ENCODE data around the gene MLPH. TPM values are rescaled to one million over a fixed set of nuclear protein-coding genes. Genes with fewer than 3 reads are reported as not detected.

The MLPH gene
- total RNA-seq, 1 donor from 2014 or later: 15.7 TPM

DNA sequence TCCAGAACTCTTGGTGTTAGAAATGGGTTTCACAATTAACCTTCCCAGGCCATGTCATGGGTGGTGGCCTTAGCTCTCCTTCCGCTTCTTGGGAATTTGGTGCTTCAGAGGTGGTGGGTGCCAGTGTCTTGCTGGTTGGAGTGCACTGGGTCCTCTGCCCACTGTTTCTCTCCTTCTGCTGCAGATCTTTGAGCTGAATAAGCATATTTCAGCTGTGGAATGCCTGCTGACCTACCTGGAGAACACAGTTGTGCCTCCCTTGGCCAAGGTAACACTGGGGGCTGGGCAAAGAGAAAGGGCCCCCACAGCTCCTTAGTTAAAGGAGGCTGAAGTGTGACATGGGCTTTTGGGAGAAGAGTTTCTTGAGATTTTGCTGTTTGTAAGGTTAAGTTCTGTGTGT lies 47.3 kb downstream of the MLPH start:
- no peak for DNase-seq (ENCODE audit: low spot score)
- intact Hi-C loops (cut with DNase I): no loop called here

DNA sequence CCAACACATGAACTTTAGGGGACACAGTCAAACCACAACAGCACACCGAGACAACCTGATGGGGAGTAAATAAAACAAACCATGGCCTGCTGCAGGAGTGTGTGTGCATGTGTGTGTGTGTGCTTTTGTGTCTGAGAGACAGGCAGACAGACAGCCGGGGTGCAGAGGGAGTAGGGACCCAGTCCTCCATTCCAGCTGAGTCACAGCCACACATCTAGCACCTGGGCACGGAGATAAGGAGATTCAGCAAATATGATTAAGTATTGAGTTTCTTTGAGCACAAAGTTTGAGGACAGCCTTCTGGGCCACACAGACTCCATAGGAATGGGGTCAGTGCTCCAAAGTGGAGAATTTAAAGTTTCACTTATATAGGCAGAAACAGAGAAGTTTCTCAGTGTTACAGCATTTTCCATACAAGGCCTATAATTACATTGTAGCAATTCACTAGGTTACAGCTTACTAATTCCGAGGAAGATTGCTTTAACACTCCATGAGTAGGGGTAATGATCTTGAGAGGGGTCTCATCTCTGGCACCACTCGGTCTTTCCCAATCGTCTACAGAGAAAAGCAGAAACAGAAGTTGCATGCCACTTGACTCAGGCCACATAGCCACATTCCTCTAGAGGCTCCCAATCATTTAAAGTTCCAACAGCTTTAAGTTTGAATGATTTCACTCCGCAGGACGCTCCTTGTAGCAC lies 48.5 kb downstream of the MLPH start:
- intact Hi-C loops (cut with DNase I): no loop called here
- DNase-seq (ENCODE audit: low spot score): no peak

DNA sequence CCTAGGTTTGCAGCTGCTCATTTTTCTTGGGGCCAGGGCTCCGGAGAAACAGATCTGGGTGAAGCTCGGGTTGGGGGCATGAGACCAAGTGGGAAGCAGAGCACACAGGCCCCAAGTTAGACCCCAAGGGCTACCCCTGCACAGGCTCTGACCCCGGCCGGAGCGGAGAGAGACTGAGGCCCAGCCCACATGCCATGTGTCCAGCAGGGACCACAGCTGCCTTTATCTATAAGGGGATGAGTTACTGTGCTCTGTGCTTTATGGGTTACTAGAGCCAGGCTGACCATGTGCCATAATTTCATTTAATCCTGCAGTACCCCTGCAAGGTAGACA lies 49.0 kb downstream of the MLPH start:
- intact Hi-C loops (cut with DNase I): no loop called here
- DNase-seq (ENCODE audit: low spot score): no peak

DNA sequence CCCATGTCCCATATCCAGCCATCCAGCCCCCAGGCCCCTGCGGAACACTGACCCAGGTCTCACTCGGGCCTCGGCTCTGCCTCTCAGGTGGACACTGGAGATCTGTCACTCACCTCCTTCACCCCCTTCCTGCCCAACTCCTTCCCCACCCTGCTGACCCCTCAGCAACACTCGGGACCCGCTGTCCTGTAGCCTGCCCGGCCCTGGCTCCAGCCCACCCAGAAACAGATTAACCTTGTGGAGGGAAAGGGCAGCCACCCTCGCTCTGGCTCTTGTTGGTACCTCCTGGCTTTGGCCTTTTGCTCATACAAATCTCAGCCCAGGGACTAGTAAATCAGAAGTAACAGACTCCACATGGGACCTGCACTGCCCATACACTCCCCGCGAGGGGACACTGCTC lies 49.6 kb downstream of the MLPH start:
- intact Hi-C loops (cut with DNase I): no loop called here
- DNase-seq (ENCODE audit: low spot score): no peak

DNA sequence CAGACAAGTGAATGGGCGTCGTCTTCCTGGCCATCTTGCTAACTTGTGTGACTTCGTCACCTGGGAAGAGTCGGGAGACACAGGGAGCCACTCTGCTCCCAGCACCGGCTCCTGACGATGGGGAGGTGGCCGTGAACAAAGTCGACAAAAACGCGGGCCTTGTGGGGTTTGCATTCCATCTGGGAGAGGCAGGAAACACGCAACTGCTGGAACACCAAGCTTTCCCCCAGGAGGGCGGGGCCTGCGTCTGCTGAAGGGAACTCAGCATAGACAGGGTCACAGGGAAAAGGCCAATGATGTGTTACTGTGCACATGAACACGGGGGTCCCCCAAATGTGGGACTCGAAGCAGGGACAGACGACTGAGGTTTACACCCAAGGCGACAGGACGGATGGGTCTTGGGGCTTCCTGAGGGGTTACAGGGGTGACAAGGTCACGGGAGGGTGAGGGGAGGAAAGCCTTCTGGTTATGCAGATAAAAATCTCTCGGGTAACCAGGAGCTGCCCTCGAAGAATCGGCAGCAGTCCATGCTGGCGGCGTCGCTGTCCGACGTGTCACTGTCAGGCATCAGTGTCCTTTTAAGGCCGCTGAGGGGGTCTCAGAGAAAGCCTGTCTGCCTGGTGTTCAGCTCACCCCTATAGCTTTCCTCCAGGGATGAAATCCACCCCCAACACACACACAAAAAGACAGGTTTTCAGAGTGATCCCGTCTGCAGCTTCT lies 51.1 kb downstream of the MLPH start:
- intact Hi-C loops (cut with DNase I): no loop called here
- no peak for DNase-seq (ENCODE audit: low spot score)

DNA sequence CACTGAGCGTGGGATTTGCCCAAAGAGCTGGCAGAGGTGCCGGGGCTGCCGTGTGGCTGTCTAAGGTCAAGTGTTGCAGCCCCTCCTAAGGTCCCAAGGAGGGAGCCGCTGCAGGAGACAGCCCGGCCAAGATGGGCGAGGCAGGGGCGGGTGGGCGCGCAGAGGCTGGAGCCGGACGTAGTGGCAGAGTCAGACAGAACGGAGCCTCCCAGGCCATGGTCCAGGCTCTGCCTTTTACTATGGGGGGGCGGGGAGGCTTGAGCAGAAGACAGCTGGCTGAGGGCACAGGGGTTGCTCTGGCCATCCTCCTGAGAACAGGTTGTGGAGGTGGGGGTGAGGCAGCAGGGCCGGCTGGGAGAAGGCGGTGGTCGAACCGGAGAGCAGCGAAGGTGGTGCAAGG lies 51.9 kb downstream of the MLPH start:
- DNase-seq (ENCODE audit: low spot score): no peak
- intact Hi-C loops (cut with DNase I): no loop called here

DNA sequence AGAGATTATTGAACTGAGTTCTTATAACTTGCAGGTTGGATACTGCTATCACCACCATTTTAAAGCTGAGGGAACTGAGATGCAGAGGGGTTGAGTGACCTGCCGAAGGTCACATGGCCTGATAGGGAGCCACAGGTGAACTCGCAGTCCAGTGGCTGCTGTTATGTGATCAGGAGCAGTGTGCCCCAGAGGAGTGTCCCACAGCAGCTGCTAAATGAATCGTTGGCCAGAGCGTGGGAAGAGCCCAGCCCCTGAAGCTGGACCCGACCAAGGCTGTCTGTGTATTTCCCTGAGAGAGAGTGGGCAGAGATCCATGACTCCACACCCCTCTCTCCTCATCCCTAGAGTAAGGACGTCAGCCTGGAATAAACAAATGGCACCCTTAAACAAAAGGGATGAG lies 52.6 kb downstream of the MLPH start:
- intact Hi-C loops (cut with DNase I): no loop called here
- no peak for DNase-seq (ENCODE audit: low spot score)

DNA sequence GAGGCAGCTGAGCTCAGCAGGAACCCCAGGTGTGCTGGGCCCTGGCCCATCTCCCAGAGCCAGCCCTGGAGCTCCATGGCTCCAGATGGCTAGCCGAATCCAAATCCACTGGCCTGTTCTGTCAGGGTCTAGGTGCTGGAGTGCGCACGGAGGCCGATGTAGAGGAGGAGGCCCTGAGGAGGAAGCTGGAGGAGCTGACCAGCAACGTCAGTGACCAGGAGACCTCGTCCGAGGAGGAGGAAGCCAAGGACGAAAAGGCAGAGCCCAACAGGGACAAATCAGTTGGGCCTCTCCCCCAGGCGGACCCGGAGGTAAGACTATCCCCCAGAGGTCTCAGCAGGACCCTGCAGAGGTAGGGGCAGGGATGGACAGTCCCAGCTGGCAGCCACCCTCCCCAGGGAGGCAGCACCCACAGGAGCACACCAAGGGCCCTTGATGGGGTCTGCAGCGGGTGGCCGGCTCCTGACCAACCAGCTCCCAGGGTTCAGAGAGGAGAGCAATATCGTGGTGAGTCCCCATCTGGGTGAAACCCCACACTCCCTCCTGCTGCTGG lies 53.2 kb downstream of the MLPH start:
- intact Hi-C loops (cut with DNase I): no loop called here
- DNase-seq (ENCODE audit: low spot score): no peak

DNA sequence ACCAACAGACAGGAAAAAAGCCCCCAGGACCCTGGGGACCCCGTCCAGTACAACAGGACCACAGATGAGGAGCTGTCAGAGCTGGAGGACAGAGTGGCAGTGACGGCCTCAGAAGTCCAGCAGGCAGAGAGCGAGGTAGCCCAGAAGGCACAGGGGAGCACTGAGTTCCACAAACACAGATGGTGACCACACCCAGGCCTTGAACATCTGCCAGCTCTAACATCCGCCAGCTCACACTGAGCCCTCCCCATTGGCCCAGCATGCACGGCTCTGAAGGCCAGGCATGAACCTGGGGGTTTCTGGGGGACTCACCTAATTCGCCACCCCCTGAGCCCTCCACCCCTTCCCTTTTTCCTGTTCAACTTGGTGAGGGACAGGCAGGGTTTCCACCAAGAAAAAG lies 53.8 kb downstream of the MLPH start:
- no peak for DNase-seq (ENCODE audit: low spot score)
- intact Hi-C loops (cut with DNase I): no loop called here

DNA sequence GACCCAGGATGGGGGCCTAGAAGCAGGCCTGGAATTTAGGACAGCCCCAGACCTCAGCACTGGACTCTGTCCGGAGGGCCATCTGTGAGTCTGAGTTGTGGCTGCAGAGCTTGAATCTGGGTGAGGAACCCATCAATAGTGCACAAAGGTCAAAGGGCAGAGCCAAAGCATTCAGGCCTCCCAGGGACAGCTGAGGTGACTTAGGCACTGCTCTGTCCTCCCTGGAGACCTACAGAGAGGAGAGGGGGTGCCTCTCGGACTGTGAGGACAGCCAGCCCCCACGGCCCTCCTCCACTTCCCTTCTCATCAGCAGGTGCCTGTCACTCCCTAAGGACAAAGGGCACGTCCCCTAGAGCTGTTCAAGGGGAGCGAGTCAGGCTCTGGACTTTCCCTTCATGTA lies 54.2 kb downstream of the MLPH start:
- no peak for DNase-seq (ENCODE audit: low spot score)
- intact Hi-C loops (cut with DNase I): no loop called here

DNA sequence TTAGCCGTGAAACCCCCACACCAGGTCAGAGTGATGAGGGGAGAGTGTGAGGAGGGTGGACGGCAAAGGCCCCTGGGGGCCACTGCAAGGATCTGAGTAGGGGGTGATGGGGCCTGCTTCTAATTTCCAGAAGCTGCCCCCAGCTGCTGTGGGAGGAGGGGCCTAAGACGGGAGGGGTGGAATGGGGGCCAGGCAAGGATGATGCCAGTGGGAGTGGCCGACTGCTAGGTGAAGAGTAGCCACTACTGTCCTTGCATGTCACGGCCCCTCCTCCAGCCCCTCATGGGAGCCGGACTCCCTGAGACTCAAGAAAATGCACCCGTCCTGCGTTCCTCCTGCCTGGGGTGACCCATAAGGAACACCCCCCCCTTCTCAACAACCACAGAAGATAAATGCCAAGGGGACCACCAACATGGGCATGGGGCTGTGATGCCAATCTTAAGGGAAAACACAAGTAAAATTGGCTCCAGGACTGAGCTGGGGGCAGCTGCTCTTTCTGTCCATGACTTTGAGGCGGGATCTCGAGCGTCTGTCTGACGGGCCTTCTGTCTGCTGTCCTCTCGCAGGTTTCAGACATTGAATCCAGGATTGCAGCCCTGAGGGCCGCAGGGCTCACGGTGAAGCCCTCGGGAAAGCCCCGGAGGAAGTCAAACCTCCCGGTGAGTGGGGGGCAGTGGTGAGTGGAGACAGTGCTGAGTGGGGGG lies 55.1 kb downstream of the MLPH start:
- intact Hi-C loops (cut with DNase I): no loop called here

DNA sequence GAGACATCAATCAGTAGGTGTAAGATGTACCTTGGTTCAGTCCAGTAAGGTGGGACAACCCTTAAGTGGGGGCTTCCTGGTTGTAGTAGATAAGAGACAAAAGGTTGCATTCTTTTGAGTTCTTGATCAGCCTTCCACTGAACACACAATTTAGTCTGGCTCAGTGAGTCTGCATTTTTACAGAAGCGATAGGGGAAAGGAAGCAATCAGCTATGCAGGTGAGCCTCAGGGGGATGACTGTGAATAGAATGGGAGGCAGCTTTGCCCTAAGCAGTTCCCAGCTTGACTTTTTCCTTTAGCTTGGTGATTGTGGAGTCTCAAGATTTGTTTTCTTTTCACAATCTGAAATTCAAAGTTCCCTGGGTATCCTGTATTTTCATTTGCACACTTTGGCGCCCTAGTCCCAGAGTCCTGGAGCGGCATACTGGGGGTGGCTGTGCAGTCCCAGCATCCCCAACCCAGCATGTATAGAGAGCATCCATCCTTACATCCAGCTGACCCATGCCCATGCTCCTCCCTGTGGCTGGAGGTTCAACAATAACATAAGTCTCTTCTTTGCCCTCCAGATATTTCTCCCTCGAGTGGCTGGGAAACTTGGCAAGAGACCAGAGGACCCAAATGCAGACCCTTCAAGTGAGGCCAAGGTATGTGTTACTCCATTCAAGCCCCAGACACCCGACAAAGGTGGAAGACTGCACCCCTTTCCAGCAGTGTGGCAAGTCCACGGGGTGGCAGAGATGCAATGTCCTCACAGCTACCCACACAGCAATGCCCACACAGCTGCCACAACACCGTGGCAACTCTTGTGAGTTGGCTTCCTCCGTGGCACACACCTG lies 59.2 kb downstream of the MLPH start:
- intact Hi-C loops (cut with DNase I): no loop called here
- no peak for DNase-seq (ENCODE audit: low spot score)

More for the DNA sequence above, 55.1 kb downstream of the MLPH start:
- no peak for DNase-seq (ENCODE audit: low spot score)

DNA sequence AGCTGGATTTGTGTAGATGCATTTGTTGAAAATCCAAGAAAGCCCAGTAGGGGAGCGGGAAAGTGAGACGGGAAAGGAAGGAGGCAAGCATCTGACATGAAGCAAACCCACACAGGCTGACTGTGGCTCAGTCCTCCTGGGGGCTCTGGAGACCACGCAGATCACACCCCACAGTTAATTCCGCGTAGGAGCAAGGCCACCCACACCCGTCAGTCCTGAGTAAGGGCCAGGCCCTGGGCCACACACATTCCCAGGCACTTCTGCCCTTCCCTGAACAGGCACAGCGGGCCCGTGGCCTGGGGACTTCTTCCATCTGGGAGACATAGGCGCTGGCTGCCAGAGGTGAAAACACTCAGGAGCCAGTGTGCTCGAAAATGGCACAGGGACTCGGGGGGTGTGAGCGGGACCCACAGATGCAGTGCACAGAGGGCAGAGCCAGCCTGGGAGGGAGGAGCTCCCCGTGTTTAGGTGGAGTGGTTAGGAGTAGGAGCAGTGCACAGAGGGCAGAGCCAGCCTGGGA lies 59.9 kb downstream of the MLPH start:
- intact Hi-C loops (cut with DNase I): no loop called here
- no peak for DNase-seq (ENCODE audit: low spot score)

DNA sequence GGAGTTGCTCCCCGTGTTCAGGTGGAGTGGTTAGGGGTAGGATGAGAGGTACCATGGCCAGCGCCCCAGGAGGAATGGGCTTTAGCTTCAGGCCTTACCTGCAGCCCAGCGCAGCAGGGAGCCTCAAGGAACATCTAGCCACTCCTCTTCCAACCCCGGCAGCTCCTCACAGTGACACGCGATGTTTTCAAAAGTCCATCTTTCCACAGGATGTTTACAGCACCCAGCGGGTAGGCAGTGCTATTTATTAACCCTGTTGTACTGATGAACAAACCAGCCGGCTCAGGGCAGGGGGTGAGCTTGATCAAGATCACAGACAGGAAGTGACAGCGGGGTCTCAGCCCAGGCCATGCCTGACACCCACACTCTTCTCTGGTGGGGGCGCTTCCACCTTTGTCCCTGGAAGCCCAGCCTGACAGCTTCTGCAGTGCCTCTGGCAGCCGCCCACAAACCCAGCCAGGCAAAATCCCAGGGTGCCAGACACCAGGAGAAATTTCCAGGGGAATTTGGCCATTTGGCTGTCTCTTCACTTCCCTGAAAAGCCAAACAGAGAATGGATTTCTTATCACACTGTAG lies 60.9 kb downstream of the MLPH start:
- intact Hi-C loops (cut with DNase I): no loop called here

DNA sequence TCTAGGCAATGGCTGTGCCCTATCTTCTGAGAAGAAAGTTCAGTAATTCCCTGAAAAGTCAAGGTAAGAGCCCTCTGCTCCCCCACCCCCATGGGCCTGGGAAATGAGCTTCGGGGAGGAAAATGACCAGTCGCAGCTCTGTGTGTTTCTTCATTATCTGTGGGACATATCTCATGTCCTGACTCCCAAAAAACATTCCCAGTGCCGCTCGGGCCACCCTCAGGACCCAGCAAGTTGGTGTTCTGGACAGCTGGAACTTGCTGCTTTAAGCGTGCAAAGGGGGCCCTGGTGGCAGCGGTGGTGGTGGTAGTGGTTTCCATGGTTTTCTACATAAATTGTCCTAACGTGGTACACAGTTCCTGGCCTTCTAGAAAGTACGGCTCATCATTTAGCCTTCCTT lies 62.2 kb downstream of the MLPH start:
- no peak for DNase-seq (ENCODE audit: low spot score)

More for the DNA sequence above, 60.9 kb downstream of the MLPH start:
- no peak for DNase-seq (ENCODE audit: low spot score)

DNA sequence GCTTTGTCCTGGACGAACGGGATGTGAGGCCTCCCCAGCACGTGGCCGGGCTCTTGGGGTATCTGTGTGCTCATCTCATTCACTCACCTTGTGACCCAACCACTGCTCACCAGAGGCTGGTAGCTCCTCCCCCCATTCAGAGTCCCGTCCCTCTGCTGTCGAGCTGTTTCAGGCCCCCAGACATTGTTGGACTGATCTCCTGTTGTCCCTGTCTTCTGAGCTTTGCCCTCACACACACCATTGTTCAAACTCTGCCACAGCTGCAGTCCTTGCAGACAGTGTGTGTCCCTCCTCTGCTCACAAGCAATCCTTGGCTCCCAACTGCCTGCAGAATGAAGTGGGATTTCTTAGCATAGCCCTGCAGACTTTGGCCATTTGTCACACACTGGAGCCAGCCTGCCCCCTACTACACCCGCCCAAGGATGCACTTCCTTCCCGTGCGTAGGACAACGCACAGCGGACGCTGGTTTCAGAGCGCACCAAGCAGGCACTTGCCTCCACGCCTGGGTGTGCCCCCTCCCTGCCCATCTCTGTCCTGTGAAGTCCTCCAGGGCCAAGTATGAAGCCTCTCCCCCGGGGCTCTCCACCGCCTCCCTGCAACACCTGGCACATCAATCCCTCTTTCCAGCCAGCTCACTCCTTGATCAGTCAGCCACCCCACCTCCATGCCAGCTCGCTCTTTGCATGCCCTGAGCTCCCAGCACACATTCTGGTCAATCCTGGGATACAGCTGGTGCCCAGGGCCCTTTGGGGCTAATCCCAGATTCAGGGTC lies 62.8 kb downstream of the MLPH start:
- no peak for DNase-seq (ENCODE audit: low spot score)
- intact Hi-C loops (cut with DNase I): no loop called here

More for the DNA sequence above, 62.2 kb downstream of the MLPH start:
- intact Hi-C loops (cut with DNase I): no loop called here

DNA sequence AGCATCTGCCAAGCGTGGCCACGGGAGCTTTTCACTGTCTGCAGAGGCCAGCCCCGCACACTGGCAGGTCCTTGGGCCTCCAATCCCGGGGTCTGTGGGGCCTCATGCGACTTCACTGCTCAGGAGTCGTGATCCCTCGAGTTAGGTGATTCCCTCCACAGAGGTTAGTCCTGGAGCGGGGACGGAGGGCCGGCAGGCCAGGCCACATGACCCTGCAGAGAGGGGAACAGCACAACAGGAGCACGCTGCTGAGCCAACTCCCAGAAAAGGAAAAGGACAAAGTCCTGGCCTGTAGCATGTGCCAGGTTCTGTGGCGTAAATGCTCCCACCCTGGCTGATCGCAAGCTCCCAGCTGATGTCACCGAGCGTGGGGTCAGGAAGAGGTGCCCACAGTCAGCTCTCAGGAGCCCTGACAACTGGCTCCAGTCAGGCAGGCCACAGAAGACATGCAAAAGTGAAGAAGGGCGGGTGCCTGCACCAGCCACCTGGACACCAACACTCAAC lies 64.1 kb downstream of the MLPH start:
- DNase-seq (ENCODE audit: low spot score): no peak
- intact Hi-C loops (cut with DNase I): no loop called here

DNA sequence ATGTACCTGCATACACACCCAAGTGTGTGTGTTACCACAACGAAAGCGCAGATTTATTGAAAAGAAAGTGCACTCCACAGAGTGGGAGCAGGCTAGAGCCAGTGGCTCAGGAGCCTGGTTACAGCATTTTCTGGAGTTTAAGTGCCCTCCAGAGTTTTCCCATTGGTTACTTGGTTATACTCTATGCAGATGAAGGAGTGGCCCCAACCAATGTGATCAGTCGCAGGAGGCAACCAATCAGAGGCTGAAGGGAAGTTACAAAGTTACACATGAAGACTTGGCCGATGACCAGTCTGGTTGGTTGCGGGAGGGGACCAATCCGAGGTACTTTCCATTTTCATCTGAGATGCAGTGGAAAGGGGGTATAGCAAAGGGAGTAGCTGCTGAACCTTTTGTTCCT lies 65.9 kb downstream of the MLPH start:
- intact Hi-C loops (cut with DNase I): no loop called here
- no peak for DNase-seq (ENCODE audit: low spot score)

Measured in cardiac septum (tissue), 1 donor.